ENCODE measurements around the gene SASH3. TPM values are rescaled to one million over a fixed set of nuclear protein-coding genes. Genes with fewer than 3 reads are reported as not detected.

Gene SASH3
- polyA plus RNA-seq, 1 of the 3 experiments (the other 2 are of a cell fraction), result not detected

DNA sequence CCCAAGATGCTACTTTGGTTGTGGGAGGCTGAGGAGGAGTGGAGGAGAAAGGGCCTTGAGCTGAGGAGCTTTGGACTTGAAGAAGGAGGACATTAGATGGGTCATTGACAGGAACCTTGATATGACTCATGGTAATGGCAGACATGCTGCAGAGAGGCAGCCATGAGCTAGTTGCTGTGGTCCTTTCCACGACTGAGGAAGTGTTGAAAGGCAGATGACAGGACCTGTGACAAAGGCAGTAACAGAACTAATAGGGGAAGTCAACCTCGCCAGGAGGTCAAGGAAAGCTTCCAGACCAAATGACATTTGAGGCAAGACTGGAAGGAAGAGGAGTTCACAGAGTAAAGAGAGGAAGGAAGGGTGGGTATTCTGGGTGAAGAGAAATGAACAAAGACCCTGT, 48.5 kb upstream of the SASH3 start:
- no peaks in the 10 kb centered on the region for H3F3A ChIP-seq (replicated peaks; ENCODE audit: insufficient read depth)
- H3K9me2 ChIP-seq, result no peaks in the 10 kb centered on the region
- peaks cover 12% of the 10 kb centered on the region for H3K27me3 ChIP-seq (ENCODE audit: insufficient read depth)
- no peak overlapping the region for H3K4me3 ChIP-seq (ENCODE audit: low read depth in 2 of 2, low read length in 1 of 2)
- no peak overlapping the region for H2AFZ ChIP-seq (ENCODE audit: low read depth)
- no peak overlapping the region for H3K27ac ChIP-seq (ENCODE audit: low read depth in 2 of 2, low read length in 1 of 2)
- H4K20me1 ChIP-seq (ENCODE audit: insufficient read depth), result no peaks in the 10 kb centered on the region
- H3K4me2 ChIP-seq, result no peak overlapping the region
- no peak for DNase-seq
- H3K9ac ChIP-seq, result no peak overlapping the region
- TF ChIP-seq NFIC (IDR thresholded peaks at IDR 0.05; ENCODE audit: borderline replicate concordance) (no peak), MXI1 (IDR thresholded peaks at IDR 0.05; ENCODE audit: low read depth, low read length) (no peak), RFX5 (IDR thresholded peaks at IDR 0.05; ENCODE audit: low read length) (no peak), FOXJ3 (CRISPR knock-in tag; IDR thresholded peaks at IDR 0.05) (no peak), JUND (IDR thresholded peaks at IDR 0.05) (no peak), YY1 (IDR thresholded peaks at IDR 0.05; ENCODE audit: low read depth) (no peak), POLR2AphosphoS5 (IDR thresholded peaks at IDR 0.05; ENCODE audit: low read depth, low read length) (no peak), FOXM1 (IDR thresholded peaks at IDR 0.05; ENCODE audit: low read depth) (no peak)
- TF ChIP-seq, protein P1, sequence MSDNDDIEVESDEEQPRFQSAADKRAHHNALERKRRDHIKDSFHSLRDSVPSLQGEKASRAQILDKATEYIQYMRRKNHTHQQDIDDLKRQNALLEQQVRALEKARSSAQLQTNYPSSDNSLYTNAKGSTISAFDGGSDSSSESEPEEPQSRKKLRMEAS (IDR thresholded peaks at IDR 0.05; ENCODE audit: low read depth), result no peak
- 11% methylated on average over 2 of the region's 2 CpGs for WGBS (ENCODE audit: low lambda C conversion rate)
- ChIA-PET POLR2A (no interaction called here), CTCF (interaction anchor here (1.1 kb wide), 1 partner anchor 9 kb away, joined by 3 read pairs; no protein-coding TSS in a partner anchor)
- no peaks in the 10 kb centered on the region; a peak in 1 of 4 replicates for H3K4me1 ChIP-seq (ENCODE audit: control insufficient read depth in 1 of 2, insufficient read depth in 2 of 2, low read depth in 1 of 2, low read length in 1 of 2)
- no peaks in the 10 kb centered on the region for H3K9me3 ChIP-seq
- H3K36me3 ChIP-seq (replicated peaks in 1 of 2; ENCODE audit: control insufficient read depth in 1 of 2, insufficient read depth in 2 of 2, low read length in 1 of 2), result no peaks in the 10 kb centered on the region
- no peaks in the 10 kb centered on the region for H3K79me2 ChIP-seq (ENCODE audit: insufficient read depth)

DNA sequence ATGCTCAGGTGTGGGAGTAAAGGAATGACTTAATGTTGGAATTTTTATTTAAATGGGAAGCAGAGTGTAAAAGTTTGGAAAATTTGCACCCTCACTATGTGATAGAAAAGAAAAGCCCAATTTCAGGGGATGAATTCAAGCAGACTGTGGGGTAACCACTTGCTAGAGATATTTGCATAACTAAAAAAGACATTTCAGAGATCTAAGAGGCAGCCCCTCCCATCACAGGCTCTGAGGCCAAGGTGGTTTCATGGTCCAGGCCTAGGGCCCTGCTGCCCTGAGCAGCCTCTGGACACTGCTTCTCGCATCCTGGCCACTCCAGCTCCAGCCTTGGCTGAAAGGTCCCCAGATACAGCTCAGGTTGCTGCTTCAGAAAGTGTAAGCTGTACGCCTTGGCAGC, 46.9 kb upstream of the SASH3 start:
- H3F3A ChIP-seq (replicated peaks; ENCODE audit: insufficient read depth), result no peaks in the 10 kb centered on the region
- no peak overlapping the region for H2AFZ ChIP-seq (ENCODE audit: low read depth)
- no peaks in the 10 kb centered on the region for H3K9me3 ChIP-seq
- peaks cover 0 to 10% of the 10 kb centered on the region in 2 experiments; a peak in 1 of 4 replicates for H3K4me1 ChIP-seq (ENCODE audit: control insufficient read depth in 1 of 2, insufficient read depth in 2 of 2, low read depth in 1 of 2, low read length in 1 of 2)
- CTCF ChIA-PET, result no interaction called here
- H3K27ac ChIP-seq (ENCODE audit: low read depth in 2 of 2, low read length in 1 of 2), result no peak overlapping the region
- WGBS (ENCODE audit: low lambda C conversion rate), result 8% methylated on average over 2 of the region's 2 CpGs
- peaks cover 15% of the 10 kb centered on the region for H3K27me3 ChIP-seq (ENCODE audit: insufficient read depth)
- DNase-seq, result no peak
- no peak overlapping the region for H3K4me2 ChIP-seq
- no peaks in the 10 kb centered on the region for H4K20me1 ChIP-seq (ENCODE audit: insufficient read depth)
- H3K9me2 ChIP-seq, result no peaks in the 10 kb centered on the region
- POLR2A ChIA-PET, result no interaction called here
- no peak overlapping the region for H3K9ac ChIP-seq
- TF ChIP-seq FOXM1 (IDR thresholded peaks at IDR 0.05; ENCODE audit: low read depth) (no peak), YY1 (IDR thresholded peaks at IDR 0.05; ENCODE audit: low read depth) (no peak), NFIC (IDR thresholded peaks at IDR 0.05; ENCODE audit: borderline replicate concordance) (no peak), FOSL2 (IDR thresholded peaks at IDR 0.05; ENCODE audit: borderline replicate concordance, low read depth) (no peak), JUND (IDR thresholded peaks at IDR 0.05) (no peak), SIN3A (IDR thresholded peaks at IDR 0.05; ENCODE audit: borderline replicate concordance, low read depth, low read length) (no peak), MXI1 (IDR thresholded peaks at IDR 0.05; ENCODE audit: low read depth, low read length) (no peak), RAD21 (IDR thresholded peaks at IDR 0.05; ENCODE audit: low read length) (no peak), SMC3 (IDR thresholded peaks at IDR 0.05; ENCODE audit: low read depth, low read length) (no peak), CHD2 (IDR thresholded peaks at IDR 0.05; ENCODE audit: low read length, partially characterized antibody) (no peak), GATA2 (CRISPR knock-in tag; IDR thresholded peaks at IDR 0.05) (no peak), TEAD4 (IDR thresholded peaks at IDR 0.05; ENCODE audit: borderline replicate concordance, insufficient read depth) (no peak), REST (IDR thresholded peaks at IDR 0.05; ENCODE audit: low read depth, low read length) (no peak)
- no peaks in the 10 kb centered on the region for H3K36me3 ChIP-seq (replicated peaks in 1 of 2; ENCODE audit: control insufficient read depth in 1 of 2, insufficient read depth in 2 of 2, low read length in 1 of 2)
- H3K4me3 ChIP-seq (ENCODE audit: low read depth in 2 of 2, low read length in 1 of 2), result no peak overlapping the region
- H3K79me2 ChIP-seq (ENCODE audit: insufficient read depth), result no peaks in the 10 kb centered on the region
